Astrocyte of the cerebellum (primary cell): ENCODE results near the gene KCNE2.

Experiments
- DNase-seq: peaks from one replicate; pipeline ENCODE4 v3.0.0-alpha.2; 2011; ENCODE audit warnings: low read depth
- H3K4me3 ChIP-seq: 2 replicates; pipeline ENCODE4 v1.5.1; 2011; ENCODE audit warnings: mild to moderate bottlenecking, low read depth, low read length, moderate library complexity
- CTCF ChIP-seq: IDR thresholded peaks from 2 replicates; pipeline ENCODE4 v1.5.1; 2012; ENCODE audit warnings: low read length, low read depth, moderate library complexity, mild to moderate bottlenecking; ENCODE audit errors: missing control alignments
- in situ Hi-C: cut with HindIII; loops from 2 replicates; pipeline ENCODE4 v1.10.0; 2017; ENCODE audit warnings: low sequenced_read_pairs

Gene KCNE2

DNA sequence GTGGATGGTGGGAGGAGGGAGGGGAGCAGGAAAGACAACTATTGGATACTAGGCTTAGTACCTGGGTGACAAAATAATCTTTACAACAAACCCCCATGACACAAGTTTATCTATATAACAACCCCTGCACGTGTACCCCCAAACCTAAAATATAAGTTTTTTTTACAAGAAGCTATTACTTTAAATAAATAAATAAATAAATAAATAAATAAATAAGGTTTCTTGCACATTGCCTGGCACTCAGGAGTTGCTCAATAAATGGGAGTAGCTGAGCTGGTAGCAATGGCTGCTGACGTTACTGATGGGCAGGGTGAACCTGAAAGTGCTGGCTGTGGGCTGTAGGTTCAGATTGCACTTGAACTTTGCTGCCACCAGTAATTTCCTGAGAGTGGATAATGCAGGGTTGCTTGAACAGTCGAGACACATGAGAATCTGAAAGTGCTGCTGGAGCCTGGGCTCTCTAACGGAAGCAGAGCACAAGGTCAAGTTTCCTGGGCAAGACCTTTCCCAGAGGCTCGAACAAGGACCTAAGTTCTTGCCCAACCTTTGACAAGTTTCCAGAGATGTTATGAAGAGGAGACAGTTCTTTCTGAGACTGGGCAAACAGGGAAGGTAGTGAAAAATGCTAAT is 14.8 kb upstream of the KCNE2 start:
- no peak overlapping the region for H3K4me3 ChIP-seq
- no peak for DNase-seq
- in situ Hi-C loops = no loop called here
- no peak for TF ChIP-seq CTCF

DNA sequence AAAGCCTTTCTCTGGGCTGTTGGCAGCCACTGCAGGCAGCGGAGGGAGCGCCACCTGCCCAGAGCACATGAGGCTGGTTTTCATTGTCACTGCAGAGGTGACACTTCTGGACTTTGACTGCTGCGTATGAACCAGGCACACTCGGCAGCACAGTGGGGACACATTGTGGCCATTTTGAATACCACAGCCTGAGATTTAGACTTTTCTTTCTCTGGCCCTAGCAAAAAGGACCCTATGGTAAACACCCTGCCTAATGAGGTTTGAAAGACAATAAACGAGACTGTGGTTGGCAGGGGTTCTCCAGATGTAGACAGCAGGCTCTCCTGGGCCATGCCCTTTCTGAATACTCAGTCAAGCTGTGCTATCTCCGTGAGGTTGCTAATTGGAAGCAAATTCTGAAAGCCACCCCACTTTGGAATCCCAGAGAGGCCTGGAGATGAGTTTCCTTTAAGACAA is 12.0 kb upstream of the KCNE2 start:
- in situ Hi-C loops = no loop called here
- H3K4me3 ChIP-seq = no peak overlapping the region
- peak; percentile 67 for TF ChIP-seq CTCF
- no peak for DNase-seq

- no peak for TF ChIP-seq CTCF
- in situ Hi-C loops = no loop called here
- no peak for DNase-seq
- no peak overlapping the region for H3K4me3 ChIP-seq
These were observed 11.2 kb upstream of the KCNE2 start for GRCh38 chr21:34352556-34352955.

DNA sequence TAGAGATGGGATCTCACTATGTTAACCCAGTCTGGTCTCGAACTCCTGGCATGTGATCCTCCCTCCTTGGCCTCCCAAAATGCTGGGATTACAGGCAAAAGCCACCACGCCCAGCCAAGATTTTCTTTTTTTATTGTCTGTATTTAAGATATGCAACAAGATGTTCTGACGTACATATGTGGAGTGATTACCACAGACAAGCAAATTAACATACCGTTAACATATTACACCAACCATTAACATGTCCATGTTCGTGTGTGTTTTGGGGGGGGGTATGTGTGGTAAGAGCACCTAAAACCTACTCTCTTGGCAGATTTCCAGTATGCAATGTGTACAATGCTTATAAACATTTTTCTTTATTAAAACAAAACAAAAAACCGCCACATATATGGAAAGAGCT is 10.6 kb upstream of the KCNE2 start:
- DNase-seq = no peak
- TF ChIP-seq CTCF = no peak
- in situ Hi-C loops = no loop called here
- no peak overlapping the region for H3K4me3 ChIP-seq

GRCh38 chr21:34354836-34355235 is 9.0 kb upstream of the KCNE2 start:
- H3K4me3 ChIP-seq = no peak overlapping the region
- TF ChIP-seq CTCF = no peak
- in situ Hi-C loops = no loop called here
- no peak for DNase-seq

- DNase-seq = no peak
- H3K4me3 ChIP-seq = no peak overlapping the region
- no peak for TF ChIP-seq CTCF
- in situ Hi-C loops = no loop called here
These were observed 8.2 kb upstream of the KCNE2 start for GRCh38 chr21:34355570-34355969.
